GM12874 (cell line): ENCODE data around the gene LAD1.

Experiments
- CTCF ChIP-seq: IDR thresholded peaks from 2 replicates; pipeline ENCODE4 v1.5.1; 2011; ENCODE audit warnings: low read depth, mild to moderate bottlenecking, control low read depth, low read length, moderate library complexity; ENCODE audit not compliant: insufficient read depth

Gene LAD1

GRCh38 chr1:201371792-201372191 lies 27.3 kb downstream of the LAD1 start:
- TF ChIP-seq CTCF = no peak

GRCh38 chr1:201371276-201371675 lies 27.8 kb downstream of the LAD1 start:
- no peak for TF ChIP-seq CTCF

- TF ChIP-seq CTCF = no peak
These were observed 28.6 kb downstream of the LAD1 start for GRCh38 chr1:201370500-201370899.

- no peak for TF ChIP-seq CTCF
These were observed 29.9 kb downstream of the LAD1 start for GRCh38 chr1:201369209-201369608.

- no peak for TF ChIP-seq CTCF
These were observed 32.4 kb downstream of the LAD1 start for GRCh38 chr1:201366696-201367095.

- TF ChIP-seq CTCF = no peak
These were observed 33.9 kb downstream of the LAD1 start for GRCh38 chr1:201365251-201365650.

GRCh38 chr1:201364808-201365105 lies 34.4 kb downstream of the LAD1 start:
- TF ChIP-seq CTCF = no peak

GRCh38 chr1:201363467-201363866 lies 35.7 kb downstream of the LAD1 start:
- no peak for TF ChIP-seq CTCF
